Measurements from ENCODE around the gene PRKN. TPM values are rescaled to one million over a fixed set of nuclear protein-coding genes. Genes with fewer than 3 reads are reported as not detected.

Gene PRKN
- total and polyA plus RNA-seq, 2 donors (not counting 1 experiment from before 2014, with no cell fraction given), result 0.43 to 4.6 TPM

- Histone ChIP-seq H3K4me1 (ENCODE audit: control insufficient read depth, extremely low read depth, insufficient read depth, low read length) (no peaks in the 10 kb centered on the region), H3K36me3 (ENCODE audit: control insufficient read depth, insufficient read depth, low read length) (no peaks in the 10 kb centered on the region), H3K27me3 (ENCODE audit: control insufficient read depth, insufficient read depth, low read length) (no peaks in the 10 kb centered on the region), H3K9me3 (ENCODE audit: control insufficient read depth, insufficient read depth, low read depth, low read length) (no peaks in the 10 kb centered on the region), H3K4me3 (replicated peaks in 1 of 4; ENCODE audit: control extremely low read depth in 1 of 4, insufficient read depth in 1 of 4, low read depth in 3 of 4, low read length in 4 of 4) (no peak overlapping the region), H3K79me2 (ENCODE audit: control insufficient read depth, insufficient read depth, low read length) (no peaks in the 10 kb centered on the region), H3K9ac (ENCODE audit: insufficient read depth, low read length) (no peak overlapping the region), H4K20me1 (ENCODE audit: control insufficient read depth, extremely low read depth, insufficient read depth, low read length) (no peaks in the 10 kb centered on the region), H2AFZ (ENCODE audit: low read length) (no peak overlapping the region), H3K4me2 (ENCODE audit: extremely low read depth, insufficient read depth, low read length) (no peak overlapping the region), H3K27ac (ENCODE audit: insufficient read depth, low read length) (no peak overlapping the region)
- DNase-seq (ENCODE audit: low read depth in 2 of 2), result no peak
- TF ChIP-seq EZH2 (IDR thresholded peaks at IDR 0.05; ENCODE audit: low read length, missing control alignments) (no peak), CTCF (conservative IDR thresholded peaks at IDR 0.05 in 1 of 2, IDR thresholded peaks at IDR 0.05 in 1 of 2; ENCODE audit: low read depth in 1 of 2, low read length in 2 of 2) (no peak)
Measured at GRCh38 chr6:162017536-162017935, 710.0 kb downstream of the PRKN start.

- H3K27ac ChIP-seq (ENCODE audit: insufficient read depth, low read length), result no peak overlapping the region
- no peaks in the 10 kb centered on the region for H3K4me1 ChIP-seq (ENCODE audit: control insufficient read depth, extremely low read depth, insufficient read depth, low read length)
- H4K20me1 ChIP-seq (ENCODE audit: control insufficient read depth, extremely low read depth, insufficient read depth, low read length), result no peaks in the 10 kb centered on the region
- H3K9me3 ChIP-seq (ENCODE audit: control insufficient read depth, insufficient read depth, low read depth, low read length), result no peaks in the 10 kb centered on the region
- no peak for DNase-seq (ENCODE audit: low read depth in 2 of 2)
- no peaks in the 10 kb centered on the region for H3K27me3 ChIP-seq (ENCODE audit: control insufficient read depth, insufficient read depth, low read length)
- H3K4me2 ChIP-seq (ENCODE audit: extremely low read depth, insufficient read depth, low read length), result no peak overlapping the region
- H3K36me3 ChIP-seq (ENCODE audit: control insufficient read depth, insufficient read depth, low read length), result no peaks in the 10 kb centered on the region
- H3K4me3 ChIP-seq (replicated peaks in 1 of 4; ENCODE audit: control extremely low read depth in 1 of 4, insufficient read depth in 1 of 4, low read depth in 3 of 4, low read length in 4 of 4), result no peak overlapping the region
- no peak overlapping the region for H3K9ac ChIP-seq (ENCODE audit: insufficient read depth, low read length)
- H2AFZ ChIP-seq (ENCODE audit: low read length), result no peak overlapping the region
- no peaks in the 10 kb centered on the region for H3K79me2 ChIP-seq (ENCODE audit: control insufficient read depth, insufficient read depth, low read length)
- TF ChIP-seq EZH2 (IDR thresholded peaks at IDR 0.05; ENCODE audit: low read length, missing control alignments), result no peak
- TF ChIP-seq CTCF (conservative IDR thresholded peaks at IDR 0.05 in 1 of 2, IDR thresholded peaks at IDR 0.05 in 1 of 2; ENCODE audit: low read depth in 1 of 2, low read length in 2 of 2), result no peak
Measured at GRCh38 chr6:162014069-162014811, 713.3 kb downstream of the PRKN start.

GRCh38 chr6:162005372-162005771 is 722.2 kb downstream of the PRKN start:
- TF ChIP-seq EZH2 (IDR thresholded peaks at IDR 0.05; ENCODE audit: low read length, missing control alignments) (no peak), CTCF (conservative IDR thresholded peaks at IDR 0.05 in 1 of 2, IDR thresholded peaks at IDR 0.05 in 1 of 2; ENCODE audit: low read depth in 1 of 2, low read length in 2 of 2) (no peak)
- Histone ChIP-seq H3K79me2 (ENCODE audit: control insufficient read depth, insufficient read depth, low read length) (no peaks in the 10 kb centered on the region), H3K9ac (ENCODE audit: insufficient read depth, low read length) (no peak overlapping the region), H3K27ac (ENCODE audit: insufficient read depth, low read length) (no peak overlapping the region), H3K4me3 (replicated peaks in 1 of 4; ENCODE audit: control extremely low read depth in 1 of 4, insufficient read depth in 1 of 4, low read depth in 3 of 4, low read length in 4 of 4) (no peak overlapping the region), H3K36me3 (ENCODE audit: control insufficient read depth, insufficient read depth, low read length) (no peaks in the 10 kb centered on the region), H2AFZ (ENCODE audit: low read length) (no peak overlapping the region), H3K4me2 (ENCODE audit: extremely low read depth, insufficient read depth, low read length) (no peak overlapping the region), H4K20me1 (ENCODE audit: control insufficient read depth, extremely low read depth, insufficient read depth, low read length) (no peaks in the 10 kb centered on the region), H3K27me3 (ENCODE audit: control insufficient read depth, insufficient read depth, low read length) (no peaks in the 10 kb centered on the region), H3K9me3 (ENCODE audit: control insufficient read depth, insufficient read depth, low read depth, low read length) (no peaks in the 10 kb centered on the region), H3K4me1 (ENCODE audit: control insufficient read depth, extremely low read depth, insufficient read depth, low read length) (no peaks in the 10 kb centered on the region)
- no peak for DNase-seq (ENCODE audit: low read depth in 2 of 2)

All from fibroblast of lung (primary cell).